Osteoblast (primary cell): ENCODE results near the gene RAB3C. TPM values are rescaled to one million over a fixed set of nuclear protein-coding genes. Genes with fewer than 3 reads are reported as not detected.

Experiments
- DNase-seq: peaks from one replicate; pipeline ENCODE4 v3.0.0; 2011; ENCODE audit warnings: low spot score, mixed read lengths; ENCODE audit not compliant: insufficient read length; ENCODE audit errors: missing footprints
- H2AFZ ChIP-seq: 2 replicates; pipeline ENCODE4 v1.6.0; 2011; ENCODE audit warnings: mild to moderate bottlenecking, low read length
- H3K27ac ChIP-seq: 2 replicates; pipeline ENCODE4 v1.5.1; 2011; ENCODE audit warnings: mild to moderate bottlenecking, low read depth, low read length, moderate library complexity
- H3K27me3 ChIP-seq: 2 replicates; pipeline ENCODE4 v1.6.0; 2012; ENCODE audit warnings: mild to moderate bottlenecking, control low read depth, inconsistent platforms, low read length, moderate library complexity; ENCODE audit not compliant: insufficient read depth
- H3K36me3 ChIP-seq: 2 replicates; pipeline ENCODE4 v1.5.1; 2011; ENCODE audit warnings: mild to moderate bottlenecking, low read length, control low read depth, moderate library complexity; ENCODE audit not compliant: insufficient read depth
- H3K4me1 ChIP-seq: 2 replicates; pipeline ENCODE4 v1.5.1; 2011; ENCODE audit warnings: mild to moderate bottlenecking, low read length, control low read depth, moderate library complexity; ENCODE audit not compliant: insufficient read depth
- H3K4me2 ChIP-seq: 2 replicates; pipeline ENCODE4 v1.6.0; 2011; ENCODE audit warnings: mild to moderate bottlenecking, low read length; ENCODE audit not compliant: insufficient read depth
- H3K4me3 ChIP-seq: fragments of 200-600 bp; sonication (generic); 3 replicates; pipeline ENCODE4 v1.5.1; 2012; ENCODE audit warnings: mild to moderate bottlenecking, low read length, inconsistent platforms; ENCODE audit not compliant: insufficient read depth
- H3K79me2 ChIP-seq: 2 replicates; pipeline ENCODE4 v1.6.0; 2012; ENCODE audit warnings: mild to moderate bottlenecking, low read length, control low read depth, inconsistent platforms; ENCODE audit not compliant: insufficient read depth
- H3K9me3 ChIP-seq: 2 replicates; pipeline ENCODE4 v1.5.1; 2011; ENCODE audit warnings: low read depth, low read length, control low read depth
- H4K20me1 ChIP-seq: 2 replicates; pipeline ENCODE4 v1.6.0; 2012; ENCODE audit warnings: mild to moderate bottlenecking, low read length, control low read depth; ENCODE audit not compliant: insufficient read depth
- total RNA-seq: library from RNA; depleted of rRNA; stranded (reverse); fragments of >200 nt; gene quantifications from 2 replicates; pipeline ENCODE4 v1.2.3, GENCODE V29; 2012
- TF ChIP-seq, protein P1 (sequence below): IDR thresholded peaks from 2 replicates; pipeline ENCODE4 v1.5.1; 2011; ENCODE audit warnings: mild to moderate bottlenecking, low read depth, low read length, moderate library complexity; ENCODE audit errors: extremely low read depth

Gene RAB3C
- total RNA-seq, 1 donor = not detected

DNA sequence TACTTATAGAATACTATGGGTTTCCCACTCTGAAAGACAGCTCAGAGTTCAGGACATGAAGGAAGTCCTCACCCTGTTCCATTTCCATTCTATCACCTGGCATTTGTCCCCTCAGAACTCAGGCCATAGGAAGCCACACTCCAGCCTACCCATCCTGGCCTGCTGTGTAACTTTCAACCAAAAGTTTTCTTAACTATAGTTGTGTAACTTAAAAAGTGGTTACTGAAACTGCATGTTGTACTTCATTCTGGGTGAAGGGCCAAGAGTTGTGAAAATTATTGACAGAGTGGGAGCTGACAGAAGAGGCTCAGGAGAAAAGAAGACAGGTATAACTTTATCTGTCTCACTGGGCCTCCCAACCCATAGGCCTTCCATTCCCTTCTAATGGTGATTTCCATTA lies 212.5 kb downstream of the RAB3C start:
- no peak for DNase-seq
- no peaks in the 10 kb centered on the region for H3K9me3 ChIP-seq
- no peak overlapping the region for H3K4me3 ChIP-seq
- no peaks in the 10 kb centered on the region for H3K4me1 ChIP-seq
- TF ChIP-seq, protein P1, sequence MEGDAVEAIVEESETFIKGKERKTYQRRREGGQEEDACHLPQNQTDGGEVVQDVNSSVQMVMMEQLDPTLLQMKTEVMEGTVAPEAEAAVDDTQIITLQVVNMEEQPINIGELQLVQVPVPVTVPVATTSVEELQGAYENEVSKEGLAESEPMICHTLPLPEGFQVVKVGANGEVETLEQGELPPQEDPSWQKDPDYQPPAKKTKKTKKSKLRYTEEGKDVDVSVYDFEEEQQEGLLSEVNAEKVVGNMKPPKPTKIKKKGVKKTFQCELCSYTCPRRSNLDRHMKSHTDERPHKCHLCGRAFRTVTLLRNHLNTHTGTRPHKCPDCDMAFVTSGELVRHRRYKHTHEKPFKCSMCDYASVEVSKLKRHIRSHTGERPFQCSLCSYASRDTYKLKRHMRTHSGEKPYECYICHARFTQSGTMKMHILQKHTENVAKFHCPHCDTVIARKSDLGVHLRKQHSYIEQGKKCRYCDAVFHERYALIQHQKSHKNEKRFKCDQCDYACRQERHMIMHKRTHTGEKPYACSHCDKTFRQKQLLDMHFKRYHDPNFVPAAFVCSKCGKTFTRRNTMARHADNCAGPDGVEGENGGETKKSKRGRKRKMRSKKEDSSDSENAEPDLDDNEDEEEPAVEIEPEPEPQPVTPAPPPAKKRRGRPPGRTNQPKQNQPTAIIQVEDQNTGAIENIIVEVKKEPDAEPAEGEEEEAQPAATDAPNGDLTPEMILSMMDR = no peak
- no peak overlapping the region for H3K4me2 ChIP-seq
- H4K20me1 ChIP-seq = no peaks in the 10 kb centered on the region
- H3K27me3 ChIP-seq = no peaks in the 10 kb centered on the region
- H3K36me3 ChIP-seq = no peaks in the 10 kb centered on the region
- no peak overlapping the region for H2AFZ ChIP-seq
- H3K79me2 ChIP-seq = no peaks in the 10 kb centered on the region
- H3K27ac ChIP-seq = no peak overlapping the region

GRCh38 chr5:58797021-58797420 lies 214.1 kb downstream of the RAB3C start:
- no peaks in the 10 kb centered on the region for H3K79me2 ChIP-seq
- H2AFZ ChIP-seq = no peak overlapping the region
- TF ChIP-seq, protein P1 = no peak
- H3K27ac ChIP-seq = no peak overlapping the region
- H4K20me1 ChIP-seq = no peaks in the 10 kb centered on the region
- no peak overlapping the region for H3K4me3 ChIP-seq
- no peaks in the 10 kb centered on the region for H3K27me3 ChIP-seq
- H3K4me2 ChIP-seq = no peak overlapping the region
- no peaks in the 10 kb centered on the region for H3K36me3 ChIP-seq
- no peaks in the 10 kb centered on the region for H3K9me3 ChIP-seq
- H3K4me1 ChIP-seq = no peaks in the 10 kb centered on the region
- DNase-seq = no peak

DNA sequence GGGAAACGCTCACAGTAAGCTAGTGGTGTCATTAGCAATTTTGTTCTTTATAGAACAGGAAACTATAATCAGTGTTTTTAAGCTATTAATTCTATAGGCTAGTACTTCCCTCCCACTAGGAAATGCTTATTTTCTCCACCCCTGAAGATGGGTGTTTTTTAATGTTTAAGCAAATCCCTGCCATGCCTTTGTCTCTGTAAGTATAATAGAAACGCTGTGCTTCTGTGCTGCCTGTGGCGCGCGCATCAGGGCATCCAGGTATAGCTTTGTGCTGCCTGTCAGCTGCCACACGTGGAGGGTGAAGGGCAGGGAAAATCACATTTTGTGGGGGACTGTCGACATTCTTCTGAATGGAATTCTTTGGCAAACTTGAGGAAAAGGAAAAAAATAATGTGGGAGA lies 217.5 kb downstream of the RAB3C start:
- H3K36me3 ChIP-seq = no peaks in the 10 kb centered on the region
- no peak for DNase-seq
- TF ChIP-seq, protein P1 = no peak
- no peaks in the 10 kb centered on the region for H4K20me1 ChIP-seq
- H3K4me3 ChIP-seq = no peak overlapping the region
- no peak overlapping the region for H3K27ac ChIP-seq
- no peak overlapping the region for H2AFZ ChIP-seq
- no peaks in the 10 kb centered on the region for H3K9me3 ChIP-seq
- no peaks in the 10 kb centered on the region for H3K4me1 ChIP-seq
- no peaks in the 10 kb centered on the region for H3K27me3 ChIP-seq
- no peaks in the 10 kb centered on the region for H3K79me2 ChIP-seq
- H3K4me2 ChIP-seq = no peak overlapping the region

DNA sequence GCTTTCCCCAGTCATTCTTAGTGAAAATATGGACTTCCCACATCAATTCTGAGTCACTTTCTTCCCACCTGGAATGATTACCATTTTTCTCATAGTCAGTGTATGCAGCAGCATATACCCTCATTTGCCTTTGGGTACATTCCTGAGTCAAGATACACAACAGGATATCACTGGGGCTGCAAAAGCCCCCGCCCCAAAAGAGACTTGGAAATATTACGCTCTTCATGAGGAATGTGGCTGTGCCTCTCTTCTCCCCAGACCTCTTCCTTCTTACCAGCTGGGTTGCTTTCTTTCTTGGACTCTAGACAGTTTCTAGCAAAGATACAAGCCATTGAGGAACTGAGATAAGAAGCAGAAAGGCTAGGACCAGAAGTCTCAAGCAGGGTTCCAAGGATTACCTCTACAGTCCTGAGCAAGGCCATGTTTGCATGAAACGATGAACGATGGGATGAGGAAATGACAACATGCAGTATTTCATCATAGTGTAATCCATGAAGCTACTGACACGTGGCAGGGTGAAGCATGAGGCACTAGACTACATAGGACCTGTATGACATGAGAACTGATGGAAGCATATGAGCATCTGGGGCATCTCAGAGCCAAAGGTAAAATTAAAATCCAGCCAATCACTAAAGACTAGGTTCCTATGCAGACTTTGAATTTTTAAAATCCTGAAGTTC lies 218.1 kb downstream of the RAB3C start:
- no peaks in the 10 kb centered on the region for H3K27me3 ChIP-seq
- H3K9me3 ChIP-seq = no peaks in the 10 kb centered on the region
- H3K4me3 ChIP-seq = no peak overlapping the region
- no peak overlapping the region for H3K4me2 ChIP-seq
- H4K20me1 ChIP-seq = no peaks in the 10 kb centered on the region
- no peaks in the 10 kb centered on the region for H3K79me2 ChIP-seq
- H3K4me1 ChIP-seq = no peaks in the 10 kb centered on the region
- DNase-seq = no peak
- H2AFZ ChIP-seq = no peak overlapping the region
- H3K36me3 ChIP-seq = no peaks in the 10 kb centered on the region
- no peak overlapping the region for H3K27ac ChIP-seq
- TF ChIP-seq, protein P1 = no peak
